ENCODE results near the gene CUL4A.

DNA sequence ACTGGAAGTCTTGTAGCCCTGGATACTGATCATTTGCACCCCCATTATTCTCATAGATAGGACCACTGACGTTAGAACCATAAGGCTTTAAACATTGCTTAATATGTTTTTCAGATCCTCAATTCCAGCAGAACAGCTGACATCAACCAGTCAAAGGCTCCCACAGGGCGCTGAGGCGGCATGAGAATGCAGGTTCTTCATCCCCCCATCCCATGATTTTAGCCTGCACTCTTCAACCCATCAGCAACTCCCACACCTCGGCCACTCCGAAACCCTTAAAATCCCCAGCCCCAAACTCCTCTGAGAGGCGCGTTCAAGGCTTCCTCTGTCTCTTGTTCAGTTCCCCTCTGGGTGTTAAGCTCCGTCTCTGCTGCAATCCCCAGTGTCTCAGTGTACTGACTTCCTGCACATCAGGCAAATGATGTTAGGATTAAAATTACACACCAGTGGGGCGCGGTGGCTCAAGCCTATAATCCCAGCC is 63.3 kb downstream of the CUL4A start:
- TF ChIP-seq, protein P1, sequence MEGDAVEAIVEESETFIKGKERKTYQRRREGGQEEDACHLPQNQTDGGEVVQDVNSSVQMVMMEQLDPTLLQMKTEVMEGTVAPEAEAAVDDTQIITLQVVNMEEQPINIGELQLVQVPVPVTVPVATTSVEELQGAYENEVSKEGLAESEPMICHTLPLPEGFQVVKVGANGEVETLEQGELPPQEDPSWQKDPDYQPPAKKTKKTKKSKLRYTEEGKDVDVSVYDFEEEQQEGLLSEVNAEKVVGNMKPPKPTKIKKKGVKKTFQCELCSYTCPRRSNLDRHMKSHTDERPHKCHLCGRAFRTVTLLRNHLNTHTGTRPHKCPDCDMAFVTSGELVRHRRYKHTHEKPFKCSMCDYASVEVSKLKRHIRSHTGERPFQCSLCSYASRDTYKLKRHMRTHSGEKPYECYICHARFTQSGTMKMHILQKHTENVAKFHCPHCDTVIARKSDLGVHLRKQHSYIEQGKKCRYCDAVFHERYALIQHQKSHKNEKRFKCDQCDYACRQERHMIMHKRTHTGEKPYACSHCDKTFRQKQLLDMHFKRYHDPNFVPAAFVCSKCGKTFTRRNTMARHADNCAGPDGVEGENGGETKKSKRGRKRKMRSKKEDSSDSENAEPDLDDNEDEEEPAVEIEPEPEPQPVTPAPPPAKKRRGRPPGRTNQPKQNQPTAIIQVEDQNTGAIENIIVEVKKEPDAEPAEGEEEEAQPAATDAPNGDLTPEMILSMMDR (IDR thresholded peaks at IDR 0.05; ENCODE audit: low read depth, low read length) = no peak
- TF ChIP-seq EZH2phosphoT487 (IDR thresholded peaks at IDR 0.05; ENCODE audit: low read depth) = no peak

Data from OCI-LY3 (cell line).